NCI-H82 treated with DMSO at 0.1 percent for 48 hours (cell line): ENCODE measurements around the gene SYNE2.

Experiments used
- DNase-seq: peaks from one replicate; lab custom pipeline; 2025; ENCODE audit not compliant: unreplicated experiment; lab: John Stamatoyannopoulos, UW

Gene SYNE2

DNA sequence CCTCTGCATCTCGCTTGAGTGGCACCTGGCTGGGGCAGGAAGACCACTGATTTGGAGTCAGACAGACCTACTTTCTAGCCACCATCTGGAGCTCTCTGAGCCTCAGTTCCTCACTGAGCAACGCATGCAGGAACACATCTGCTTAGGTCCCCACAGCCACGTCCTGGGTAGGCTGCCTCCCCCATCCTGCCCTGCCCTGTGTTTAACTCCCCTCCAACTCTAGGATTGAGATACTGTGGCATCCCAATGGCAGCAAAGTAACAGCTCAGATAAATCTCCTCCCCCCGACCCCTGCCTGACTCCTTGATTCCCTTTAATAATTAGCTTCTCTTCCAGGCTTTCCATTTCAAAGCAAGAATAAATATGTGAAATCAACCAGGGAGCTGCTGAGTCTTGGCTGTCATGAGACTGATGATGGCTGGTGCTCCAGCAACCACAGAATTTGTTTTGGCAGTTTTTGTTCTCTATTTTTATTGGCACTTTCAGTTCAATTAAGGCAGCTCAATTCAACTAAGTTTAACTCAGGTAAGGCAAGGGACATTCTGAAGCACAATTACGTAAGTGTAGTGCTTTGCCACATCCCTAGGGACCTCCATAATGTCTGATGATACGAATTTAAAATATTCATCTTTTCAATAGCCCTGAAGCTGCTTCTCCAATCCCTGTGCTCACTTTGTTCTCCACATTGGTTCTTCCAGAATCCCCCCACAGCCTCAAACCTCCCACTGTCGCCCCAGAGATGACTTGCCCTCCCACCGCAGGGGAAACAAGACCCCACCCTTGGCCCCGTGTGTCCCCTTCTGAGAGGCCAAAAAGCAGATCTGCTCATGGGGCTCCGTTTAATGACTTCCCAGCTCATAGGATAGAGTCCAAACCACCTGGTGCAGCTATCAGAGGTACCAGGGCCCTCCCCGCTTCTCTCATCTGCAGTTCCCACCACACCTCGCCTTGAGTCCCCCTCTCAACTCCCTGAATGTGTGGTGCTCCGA lies 383.1 kb downstream of the SYNE2 start:
- no peak for DNase-seq

DNA sequence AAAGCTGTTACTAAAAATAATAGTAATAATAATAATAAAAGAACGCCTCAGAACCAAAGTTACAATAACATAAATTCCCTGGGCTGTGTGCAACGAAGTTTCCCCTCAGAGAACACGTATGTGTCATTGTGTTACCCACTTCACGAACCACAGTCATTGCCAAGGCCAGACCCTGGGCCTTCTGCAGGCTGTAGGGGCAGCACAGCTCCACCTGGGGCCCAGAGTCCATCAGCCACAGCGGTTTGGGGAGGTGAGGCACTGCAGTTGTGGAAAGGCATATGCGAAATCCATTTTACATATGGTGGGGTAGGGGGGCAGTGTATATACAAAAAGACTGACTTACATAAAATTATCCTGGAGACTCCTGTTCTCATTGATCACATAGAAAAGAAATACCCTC lies 385.2 kb downstream of the SYNE2 start:
- DNase-seq, result no peak

DNA sequence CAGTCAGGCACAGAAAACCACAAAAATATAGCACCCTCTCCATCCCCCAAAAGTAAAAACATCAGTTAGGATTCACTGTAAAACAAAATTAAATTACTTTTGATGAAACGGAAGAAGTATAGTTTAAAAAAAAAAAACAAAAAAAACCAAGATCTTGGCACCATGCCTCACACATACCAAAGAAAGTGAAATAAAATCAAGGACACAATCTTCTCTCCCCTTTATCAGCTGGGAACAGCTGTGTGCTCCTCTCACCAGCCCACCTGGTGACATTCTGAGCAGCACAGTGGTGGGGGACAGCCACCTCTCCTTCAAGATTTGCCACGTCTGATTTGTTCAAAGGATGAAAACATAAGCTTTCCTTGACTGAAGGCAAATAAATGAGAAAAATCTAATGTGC lies 385.8 kb downstream of the SYNE2 start:
- no peak for DNase-seq

DNA sequence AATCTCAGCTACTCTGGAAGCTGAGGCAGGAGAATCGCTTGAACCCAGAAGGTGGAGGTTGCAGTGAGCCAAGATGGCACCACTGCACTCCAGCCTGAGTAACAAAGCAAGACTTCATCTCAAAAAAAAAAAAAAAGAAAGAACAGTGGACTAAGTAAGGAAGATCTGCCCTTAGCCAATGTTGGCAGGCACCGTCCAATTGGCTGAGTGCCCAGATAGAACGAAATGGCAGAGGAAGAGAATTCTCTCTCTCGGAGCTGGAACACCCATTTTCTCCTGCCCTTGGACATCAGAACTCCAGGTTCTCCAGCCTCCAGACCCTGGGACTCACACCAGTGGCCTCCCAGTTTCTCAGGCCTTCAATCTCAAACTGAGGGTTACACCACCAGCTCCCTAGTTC lies 391.5 kb downstream of the SYNE2 start:
- no peak for DNase-seq

DNA sequence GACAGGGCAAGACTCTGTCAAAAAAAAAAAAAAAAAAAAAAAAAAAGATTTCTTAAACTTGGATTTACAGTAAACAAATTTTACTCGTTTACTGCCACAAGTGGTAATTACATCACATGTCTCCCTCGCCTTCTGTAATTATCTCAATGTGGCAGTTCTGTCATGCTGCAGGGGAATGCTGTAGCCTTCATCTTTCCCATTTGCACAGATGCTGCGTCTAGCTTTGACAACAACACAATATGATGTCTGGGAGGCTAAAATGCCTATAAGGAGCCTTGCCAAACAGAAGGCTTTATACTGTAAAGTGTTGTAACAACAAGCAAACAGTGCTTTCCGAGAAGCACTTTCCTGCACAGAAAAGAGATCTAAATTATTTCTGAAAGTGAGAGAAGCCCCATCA lies 392.7 kb downstream of the SYNE2 start:
- no peak for DNase-seq

DNA sequence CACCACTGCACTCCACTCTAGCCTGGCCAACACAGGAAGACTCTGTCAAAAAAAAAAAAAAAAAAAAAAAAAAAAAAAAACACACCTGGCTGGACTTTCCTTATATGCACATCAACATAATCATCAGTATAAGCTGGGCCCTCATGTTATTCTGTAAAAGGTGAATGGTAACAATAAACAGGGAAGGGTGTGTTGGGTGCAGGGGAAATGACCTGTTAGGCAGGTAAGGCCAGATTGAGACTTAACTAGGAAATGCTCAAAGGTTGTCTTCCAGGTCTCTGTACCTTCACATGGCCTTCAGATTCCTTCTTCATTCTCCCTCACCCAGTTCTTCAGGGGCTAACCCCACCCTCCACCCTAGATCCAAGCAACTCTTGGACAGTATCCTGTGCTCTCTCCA lies 393.9 kb downstream of the SYNE2 start:
- no peak for DNase-seq

DNA sequence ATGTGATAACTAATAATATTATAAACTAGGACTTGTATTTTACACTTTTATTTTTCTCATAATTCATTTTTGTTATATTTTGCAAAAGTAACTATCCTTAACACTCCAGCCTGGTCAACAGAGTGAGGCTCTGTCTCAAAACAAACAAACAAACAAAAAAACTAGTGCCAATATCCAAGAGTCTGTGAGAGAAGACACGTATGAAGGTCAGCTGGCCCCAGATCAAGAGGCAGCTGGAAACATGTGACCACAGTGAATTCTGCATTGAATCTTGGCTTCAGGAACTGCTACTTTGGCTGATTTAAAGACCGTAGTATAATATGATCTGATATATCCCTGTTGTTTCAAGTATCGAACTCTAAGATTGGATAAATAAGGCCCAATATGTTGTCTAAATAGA lies 394.4 kb downstream of the SYNE2 start:
- DNase-seq, result no peak

DNA sequence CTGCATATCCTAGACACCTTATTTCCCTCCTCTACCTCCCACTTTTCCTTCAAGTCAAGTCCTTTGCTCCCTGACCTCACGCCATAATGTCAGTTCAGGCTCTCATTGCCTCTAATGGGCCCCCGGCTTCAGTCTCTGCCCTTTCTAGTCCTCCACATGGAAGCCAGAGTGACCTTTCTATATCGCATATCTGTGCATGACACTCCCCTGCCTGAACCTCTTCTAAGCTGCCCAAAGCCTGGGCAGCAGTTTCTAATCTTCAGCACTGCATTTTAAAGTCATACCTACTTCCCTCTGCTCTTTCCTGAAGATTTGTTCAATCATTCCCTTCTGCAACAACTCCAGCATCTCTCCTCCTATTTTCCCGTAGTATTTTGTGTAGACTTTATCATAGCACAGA lies 395.9 kb downstream of the SYNE2 start:
- no peak for DNase-seq

DNA sequence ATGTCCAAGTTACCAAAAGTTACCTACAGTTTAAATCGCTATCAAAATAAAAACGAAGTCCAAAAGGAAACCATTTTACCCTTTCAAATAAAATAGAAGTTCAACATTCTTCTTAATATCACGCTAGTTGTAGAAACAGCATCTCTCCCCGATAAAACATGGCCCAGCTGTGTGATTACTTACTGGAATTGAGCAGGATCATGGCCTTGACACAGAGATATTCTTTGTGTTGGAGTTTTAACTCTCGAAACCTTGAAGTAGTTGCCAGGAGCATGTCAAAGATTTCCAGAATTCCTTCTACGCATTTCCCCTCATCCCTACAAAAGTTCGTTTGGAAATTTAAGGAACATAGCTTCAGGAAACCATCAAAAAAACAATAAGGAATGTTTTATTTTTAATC lies 396.6 kb downstream of the SYNE2 start:
- no peak for DNase-seq

DNA sequence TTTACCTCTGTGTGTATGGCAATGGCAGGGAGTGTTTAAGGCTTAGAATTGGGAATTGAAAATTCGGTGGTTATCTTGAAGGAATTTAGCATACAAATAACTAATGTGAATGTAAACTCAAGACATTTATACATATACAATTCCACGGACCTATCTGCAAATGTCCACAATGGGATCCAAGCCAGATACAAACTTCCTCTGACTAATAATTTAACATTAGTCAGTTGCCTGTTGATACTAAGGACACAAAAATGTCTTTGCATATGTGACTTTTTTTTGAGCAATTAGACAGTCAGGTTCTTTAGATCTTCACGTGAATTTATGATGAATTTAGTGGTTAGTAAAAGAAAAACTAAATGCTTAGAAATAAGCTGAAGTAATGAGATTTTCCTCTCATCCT lies 400.9 kb downstream of the SYNE2 start:
- no peak for DNase-seq

DNA sequence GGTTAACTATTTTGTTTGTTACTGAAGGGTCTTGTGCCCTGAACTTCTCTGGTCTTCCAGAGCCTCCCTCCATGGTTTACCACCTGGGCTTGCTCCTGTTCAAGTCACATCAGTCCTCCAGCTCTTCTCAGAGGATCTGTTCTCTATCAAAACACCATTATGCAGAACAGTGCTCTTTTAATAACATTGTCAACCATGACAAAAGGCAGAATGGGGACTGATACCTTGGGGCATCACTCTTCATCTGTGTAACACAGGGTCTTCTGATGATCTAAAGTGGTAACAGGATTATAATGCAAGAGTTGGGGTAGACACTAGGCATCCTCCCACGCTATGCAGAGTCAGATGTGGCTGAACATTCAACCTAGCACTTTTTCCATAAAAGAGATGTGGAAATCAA lies 403.0 kb downstream of the SYNE2 start:
- DNase-seq, result no peak

DNA sequence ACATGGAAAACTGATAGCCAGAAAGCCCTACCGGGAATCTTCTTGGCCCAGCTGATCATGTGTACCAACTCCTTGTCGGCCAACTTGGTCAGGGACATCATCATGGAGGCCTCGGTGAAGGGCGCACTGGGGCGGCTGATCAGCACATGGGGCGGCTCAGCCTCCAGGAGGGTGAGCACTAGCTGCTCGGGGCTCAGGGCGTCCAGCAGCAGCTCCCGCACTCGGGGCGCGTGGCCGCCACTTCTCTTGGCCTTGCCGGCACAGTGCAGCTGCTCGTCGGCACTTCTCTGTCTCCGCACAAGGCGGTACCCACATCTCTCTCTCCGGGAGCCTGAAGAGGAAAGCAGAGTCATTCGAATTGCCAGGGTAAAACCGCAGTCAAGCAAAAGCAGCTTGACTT lies 407.6 kb downstream of the SYNE2 start:
- no peak for DNase-seq

DNA sequence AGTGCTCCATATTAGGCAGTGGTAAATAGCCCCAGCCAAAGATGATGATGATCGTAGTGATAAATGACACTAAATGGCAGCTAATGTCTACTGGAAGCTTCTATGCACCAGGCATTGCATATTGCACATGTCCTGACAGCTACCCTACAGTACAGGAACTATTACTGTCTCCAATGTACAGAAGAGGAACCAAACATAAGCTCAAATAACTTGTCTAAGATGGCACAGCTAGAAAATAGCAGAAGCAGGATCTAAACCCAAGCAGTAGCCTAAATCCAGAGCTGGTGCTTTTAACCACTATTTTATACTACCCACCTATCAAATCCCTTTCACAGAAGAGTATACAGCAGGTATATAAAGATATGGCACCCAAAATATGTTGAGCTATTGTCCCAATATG lies 412.4 kb downstream of the SYNE2 start:
- no peak for DNase-seq

DNA sequence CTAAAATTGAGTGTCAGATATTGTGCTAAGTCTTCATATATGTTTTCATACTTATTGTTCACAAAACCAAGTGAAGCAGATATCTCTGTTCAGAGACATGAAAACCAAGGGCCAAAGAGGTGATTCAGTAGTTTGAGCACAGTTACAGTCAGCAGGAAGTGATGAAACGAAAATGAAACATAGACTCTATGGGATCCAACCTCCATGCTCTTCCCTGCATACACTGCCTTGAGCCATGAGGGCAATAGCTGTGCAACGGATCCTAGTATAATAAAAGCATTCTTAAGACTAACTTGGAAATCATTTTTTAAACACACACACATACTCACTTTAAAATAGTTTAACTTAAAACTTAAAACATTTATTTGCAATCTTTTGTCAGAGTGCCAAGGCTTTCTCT lies 413.4 kb downstream of the SYNE2 start:
- no peak for DNase-seq

DNA sequence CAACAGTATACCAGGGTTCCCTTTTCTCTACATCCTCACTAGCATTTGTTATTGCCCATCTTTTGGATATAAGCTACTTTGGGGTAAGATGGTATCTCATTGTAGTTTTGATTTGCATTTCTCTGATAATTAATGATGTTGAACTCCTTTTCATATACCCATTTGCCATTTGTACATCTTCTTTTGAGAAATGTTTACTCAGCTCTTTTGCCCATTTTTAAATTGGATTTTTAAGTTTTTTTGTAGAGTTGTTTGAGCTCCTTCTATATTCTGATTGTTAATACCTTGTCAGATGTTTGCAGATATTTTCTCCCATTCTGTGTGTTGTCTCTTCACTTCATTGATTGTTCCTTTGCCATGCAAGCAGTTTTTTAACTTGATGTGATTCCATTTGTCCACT lies 419.2 kb downstream of the SYNE2 start:
- no peak for DNase-seq
